IPS DF 4.7 (cell line): ENCODE measurements around the gene CLDN4.
"Not testable (repeated sequence)": the region's sequence is repeated elsewhere in the genome, so short reads cannot be mapped to it uniquely, and the experiment has no call there.

ENCODE experiments used
- DNase-seq: peaks from one replicate; pipeline ENCODE4 v3.0.0-alpha.2; 2013; ENCODE audit warnings: low spot score; ENCODE audit errors: extremely low read depth

Gene CLDN4

GRCh38 chr7:73823873-73824592, 6.8 kb upstream of the CLDN4 start:
- no peak for DNase-seq

GRCh38 chr7:73824986-73825385, 5.8 kb upstream of the CLDN4 start:
- no peak for DNase-seq

- no peak for DNase-seq
These were observed 3.2 kb upstream of the CLDN4 start for GRCh38 chr7:73827567-73828106.

GRCh38 chr7:73828107-73828803, 2.5 kb upstream of the CLDN4 start:
- DNase-seq = no peak

GRCh38 chr7:73828972-73829371, 1.8 kb upstream of the CLDN4 start:
- DNase-seq = no peak

GRCh38 chr7:73829505-73829904, 1.3 kb upstream of the CLDN4 start:
- DNase-seq = no peak

GRCh38 chr7:73829921-73830680, 695 bp upstream of the CLDN4 start:
- DNase-seq = no peak

- no peak for DNase-seq
These were observed 713 bp downstream of the CLDN4 start for GRCh38 chr7:73831584-73831833.

GRCh38 chr7:73831834-73832651, 1.2 kb downstream of the CLDN4 start:
- DNase-seq = no peak

- DNase-seq = no peak
These were observed 2.0 kb downstream of the CLDN4 start for GRCh38 chr7:73832806-73833205.

GRCh38 chr7:73833251-73833919, 2.6 kb downstream of the CLDN4 start:
- DNase-seq = no peak

- no peak for DNase-seq
These were observed 3.9 kb downstream of the CLDN4 start for GRCh38 chr7:73834626-73835191.

GRCh38 chr7:73837167-73837566, 6.4 kb downstream of the CLDN4 start:
- DNase-seq = not testable (repeated sequence)

GRCh38 chr7:73838642-73839041, 7.8 kb downstream of the CLDN4 start:
- DNase-seq = no peak

- DNase-seq = no peak
These were observed 8.5 kb downstream of the CLDN4 start for GRCh38 chr7:73839290-73839689.

GRCh38 chr7:73839743-73840714, 9.2 kb downstream of the CLDN4 start:
- no peak for DNase-seq

GRCh38 chr7:73840715-73841379, 10.1 kb downstream of the CLDN4 start:
- no peak for DNase-seq

- no peak for DNase-seq
These were observed 10.9 kb downstream of the CLDN4 start for GRCh38 chr7:73841689-73842066.
